ENCODE results near the gene REEP6.
"Not testable (repeated sequence)": the region's sequence is repeated elsewhere in the genome, so short reads cannot be mapped to it uniquely, and the experiment has no call there.

REEP6 gene

GRCh38 chr19:1526979-1527649 is 36.1 kb downstream of the REEP6 start:
- TF ChIP-seq, protein P1, sequence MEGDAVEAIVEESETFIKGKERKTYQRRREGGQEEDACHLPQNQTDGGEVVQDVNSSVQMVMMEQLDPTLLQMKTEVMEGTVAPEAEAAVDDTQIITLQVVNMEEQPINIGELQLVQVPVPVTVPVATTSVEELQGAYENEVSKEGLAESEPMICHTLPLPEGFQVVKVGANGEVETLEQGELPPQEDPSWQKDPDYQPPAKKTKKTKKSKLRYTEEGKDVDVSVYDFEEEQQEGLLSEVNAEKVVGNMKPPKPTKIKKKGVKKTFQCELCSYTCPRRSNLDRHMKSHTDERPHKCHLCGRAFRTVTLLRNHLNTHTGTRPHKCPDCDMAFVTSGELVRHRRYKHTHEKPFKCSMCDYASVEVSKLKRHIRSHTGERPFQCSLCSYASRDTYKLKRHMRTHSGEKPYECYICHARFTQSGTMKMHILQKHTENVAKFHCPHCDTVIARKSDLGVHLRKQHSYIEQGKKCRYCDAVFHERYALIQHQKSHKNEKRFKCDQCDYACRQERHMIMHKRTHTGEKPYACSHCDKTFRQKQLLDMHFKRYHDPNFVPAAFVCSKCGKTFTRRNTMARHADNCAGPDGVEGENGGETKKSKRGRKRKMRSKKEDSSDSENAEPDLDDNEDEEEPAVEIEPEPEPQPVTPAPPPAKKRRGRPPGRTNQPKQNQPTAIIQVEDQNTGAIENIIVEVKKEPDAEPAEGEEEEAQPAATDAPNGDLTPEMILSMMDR (IDR thresholded peaks at IDR 0.05; ENCODE audit: low read depth, low read length), result no peak

DNA sequence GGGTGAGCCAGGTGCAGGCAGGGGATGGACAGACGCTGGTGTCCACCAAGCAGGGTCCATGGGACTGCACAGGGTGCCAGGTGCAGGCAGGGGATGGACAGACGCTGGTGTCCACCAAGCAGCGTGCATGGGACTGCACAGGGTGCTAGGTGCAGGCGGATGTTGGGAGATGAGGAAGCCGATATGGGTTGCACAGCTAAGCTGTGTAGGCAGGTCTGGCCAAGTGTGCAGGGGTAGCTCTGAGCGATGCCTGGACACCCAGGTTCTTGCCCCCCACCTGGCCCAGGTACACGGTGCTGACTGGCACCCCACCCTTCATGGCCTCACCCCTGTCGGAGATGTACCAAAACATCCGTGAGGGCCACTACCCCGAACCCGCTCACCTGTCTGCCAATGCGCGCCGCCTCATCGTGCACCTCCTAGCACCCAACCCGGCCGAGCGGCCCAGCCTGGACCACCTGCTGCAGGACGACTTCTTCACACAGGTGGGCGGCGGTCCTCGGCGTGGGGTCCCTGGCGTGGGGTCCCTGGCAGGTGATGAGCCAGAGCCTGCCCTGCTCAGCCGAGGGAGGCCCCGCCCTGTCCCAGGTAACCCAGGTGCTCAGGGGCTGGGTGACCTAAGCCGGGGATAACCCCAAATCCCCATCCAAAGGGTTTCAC is 36.8 kb downstream of the REEP6 start:
- no peak for DNase-seq (ENCODE audit: extremely low read depth, low read depth)
- TF ChIP-seq, protein P1 (IDR thresholded peaks at IDR 0.05; ENCODE audit: low read depth, low read length), result no peak

More at GRCh38 chr19:1526979-1527649, 36.1 kb downstream of the REEP6 start:
- DNase-seq (ENCODE audit: extremely low read depth, low read depth), result no peak

- no peak for DNase-seq (ENCODE audit: extremely low read depth, low read depth)
- TF ChIP-seq, protein P1 (IDR thresholded peaks at IDR 0.05; ENCODE audit: low read depth, low read length), result no peak
Measured at GRCh38 chr19:1528596-1529429, 37.8 kb downstream of the REEP6 start.

DNA sequence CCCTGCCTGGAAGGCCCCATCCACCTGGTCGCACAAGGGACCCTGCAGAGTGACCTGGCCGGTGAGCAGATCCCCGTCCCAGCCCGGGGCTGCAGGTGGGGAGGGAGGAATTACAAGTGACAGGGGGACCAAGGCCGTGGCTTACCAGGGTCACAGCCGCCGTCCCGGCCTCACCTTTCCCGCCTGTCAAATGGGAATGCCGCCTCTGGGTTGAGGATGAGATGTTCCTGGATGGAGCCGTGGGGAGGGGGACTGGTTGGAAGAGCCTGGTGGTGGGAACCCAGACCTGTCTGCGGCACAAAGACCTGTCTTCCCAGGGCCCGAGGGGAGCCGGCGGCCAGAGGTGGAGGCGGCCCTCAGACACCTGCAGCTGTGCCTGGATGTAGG is 38.4 kb downstream of the REEP6 start:
- TF ChIP-seq, protein P1 (IDR thresholded peaks at IDR 0.05; ENCODE audit: low read depth, low read length), result no peak
- DNase-seq (ENCODE audit: extremely low read depth, low read depth), result no peak

DNA sequence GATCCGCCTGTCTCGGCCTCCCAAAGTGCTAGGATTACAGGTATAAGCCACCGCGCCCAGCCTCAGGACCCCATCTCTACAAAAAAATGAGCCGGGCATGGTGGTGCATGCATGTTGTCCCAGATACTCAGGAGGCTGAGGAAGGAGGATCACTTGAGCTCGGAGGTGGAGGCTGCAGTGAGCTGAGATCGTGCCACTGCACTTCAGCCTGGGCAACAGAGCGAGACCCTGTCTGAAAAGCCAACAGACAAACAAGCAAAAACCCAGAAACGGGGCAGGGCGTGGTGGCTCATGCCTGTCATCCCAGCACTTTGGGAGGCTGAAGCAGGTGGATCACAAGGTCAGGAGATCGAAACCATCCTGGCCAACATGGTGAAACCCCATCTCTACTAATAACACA is 39.9 kb downstream of the REEP6 start:
- DNase-seq (ENCODE audit: extremely low read depth, low read depth), result not testable (repeated sequence)

- DNase-seq (ENCODE audit: extremely low read depth, low read depth), result no peak
- TF ChIP-seq, protein P1 (IDR thresholded peaks at IDR 0.05; ENCODE audit: low read depth, low read length), result no peak
Measured at GRCh38 chr19:1531587-1531986, 40.6 kb downstream of the REEP6 start.

GRCh38 chr19:1532003-1532402 is 41.0 kb downstream of the REEP6 start:
- DNase-seq (ENCODE audit: extremely low read depth, low read depth), result no peak
- TF ChIP-seq, protein P1 (IDR thresholded peaks at IDR 0.05; ENCODE audit: low read depth, low read length), result no peak

Measured in AG09319 (cell line).